HG03108 (cell line): ENCODE results near the gene GNG4.
A peak's percentile ranks its signal among the peaks of the same experiment; 100 is the strongest.
"Not testable (repeated sequence)": the region's sequence is repeated elsewhere in the genome, so short reads cannot be mapped to it uniquely, and the experiment has no call there.

Source experiments
- ATAC-seq: cut with Tn5 transposase; IDR thresholded peaks from one replicate; pipeline ENCODE4 v1.9.1; 2021; ENCODE audit warnings: moderate library complexity; ENCODE audit not compliant: unreplicated experiment

The GNG4 gene

DNA sequence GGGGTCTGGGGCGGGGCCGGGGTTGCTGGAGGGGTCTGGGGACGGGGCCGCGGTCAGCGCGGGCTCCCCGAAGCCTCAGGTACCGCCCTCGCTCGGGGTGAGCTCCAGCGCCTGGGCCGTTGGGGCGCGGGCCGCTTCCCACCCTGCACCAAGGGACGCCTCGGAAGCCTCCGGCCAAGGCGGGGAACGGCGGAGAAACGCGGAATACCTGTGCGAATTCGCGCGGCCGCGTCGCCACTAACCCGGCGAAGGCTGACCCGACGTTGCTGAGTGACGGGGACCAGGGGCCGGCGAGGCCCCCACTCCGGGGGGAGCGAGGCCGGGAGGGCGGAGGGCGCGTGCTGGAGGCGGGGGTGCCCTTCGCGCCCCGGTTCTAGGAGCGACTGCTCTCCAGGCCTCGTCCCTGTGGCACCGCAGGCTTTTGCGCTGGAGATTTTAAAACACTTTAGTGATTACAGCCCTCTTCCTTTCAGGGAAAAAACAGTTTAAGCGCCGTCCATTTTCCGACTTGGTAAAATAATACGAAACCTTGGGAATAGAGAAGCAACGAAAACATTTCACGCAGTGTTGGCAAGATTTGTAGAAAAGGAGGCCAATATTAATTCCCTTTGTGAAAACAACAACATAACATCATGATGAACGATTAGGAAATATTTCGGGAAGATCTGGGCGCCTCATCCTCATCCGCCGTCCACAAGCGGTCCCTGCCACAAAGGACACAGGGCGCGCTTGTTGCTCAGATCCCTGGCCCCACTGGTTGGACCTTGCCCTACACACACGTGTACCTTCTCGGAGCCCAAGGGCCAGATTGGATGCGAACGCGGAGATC is 971 bp upstream of the GNG4 start:
- ATAC-seq = no peak

DNA sequence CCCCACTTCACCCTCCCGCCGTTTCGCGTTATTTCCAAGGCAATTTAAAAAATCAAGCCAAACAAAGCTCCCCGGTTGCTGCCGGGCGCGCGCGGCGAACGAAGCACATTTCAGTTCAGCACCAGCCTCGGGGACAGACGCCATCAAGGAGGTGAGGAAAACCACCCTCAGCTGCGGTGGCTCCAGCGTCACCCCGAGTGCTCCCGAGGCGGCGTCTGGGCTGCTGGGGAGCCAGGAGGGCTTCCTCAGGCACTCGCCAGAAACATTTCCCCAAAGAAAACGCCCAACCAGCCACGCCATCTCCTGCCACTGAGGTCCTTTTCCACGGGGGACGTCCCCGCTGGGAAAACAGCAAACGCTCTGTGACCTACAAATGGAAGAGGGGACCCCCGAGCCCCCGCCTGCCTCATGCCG is 623 bp downstream of the GNG4 start:
- ATAC-seq = peak; percentile 55

DNA sequence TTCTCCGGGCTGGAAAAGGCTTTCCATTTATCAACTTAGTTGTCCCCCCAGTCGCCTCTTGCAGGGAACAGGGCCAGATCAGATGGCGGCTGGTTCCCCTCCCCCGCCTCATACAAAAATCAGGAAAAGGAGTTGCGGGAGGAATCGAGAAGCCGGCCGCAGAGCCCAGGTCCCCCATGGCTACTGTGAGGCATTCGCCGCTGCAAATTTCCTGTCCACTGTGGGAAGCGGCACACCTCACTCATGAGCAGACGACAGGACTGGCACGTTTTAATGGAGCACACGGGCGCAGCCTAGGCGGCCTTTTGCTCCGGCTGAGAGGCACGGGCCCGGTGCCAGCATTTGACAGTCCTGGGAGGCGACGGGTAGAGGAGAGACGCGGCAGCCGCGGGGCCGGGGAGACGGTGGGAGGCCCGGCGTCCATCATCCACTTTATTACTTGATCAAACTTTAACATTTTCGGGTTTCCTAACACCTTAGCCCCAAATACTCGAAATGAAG is 1.1 kb downstream of the GNG4 start:
- ATAC-seq = no peak

DNA sequence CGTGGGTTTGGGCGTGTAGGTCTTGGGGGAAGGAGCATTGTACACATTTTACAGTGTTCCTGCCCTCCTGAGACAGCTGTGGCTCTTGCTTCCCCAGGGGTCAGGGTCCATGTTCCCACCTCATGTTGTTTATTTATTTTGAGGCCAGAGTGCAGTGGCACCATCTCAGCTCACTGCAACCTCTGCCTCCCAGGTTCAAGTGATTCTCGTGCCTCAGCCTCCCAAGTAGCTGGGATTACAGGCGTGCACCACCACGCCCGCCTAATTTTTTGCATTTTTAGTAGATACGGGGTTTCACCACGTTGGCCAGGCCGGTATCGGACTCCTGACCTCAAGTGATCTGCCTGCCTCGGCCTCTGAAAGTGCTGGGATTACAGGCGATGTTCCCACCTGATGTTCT is 2.0 kb downstream of the GNG4 start:
- not testable (repeated sequence) for ATAC-seq

DNA sequence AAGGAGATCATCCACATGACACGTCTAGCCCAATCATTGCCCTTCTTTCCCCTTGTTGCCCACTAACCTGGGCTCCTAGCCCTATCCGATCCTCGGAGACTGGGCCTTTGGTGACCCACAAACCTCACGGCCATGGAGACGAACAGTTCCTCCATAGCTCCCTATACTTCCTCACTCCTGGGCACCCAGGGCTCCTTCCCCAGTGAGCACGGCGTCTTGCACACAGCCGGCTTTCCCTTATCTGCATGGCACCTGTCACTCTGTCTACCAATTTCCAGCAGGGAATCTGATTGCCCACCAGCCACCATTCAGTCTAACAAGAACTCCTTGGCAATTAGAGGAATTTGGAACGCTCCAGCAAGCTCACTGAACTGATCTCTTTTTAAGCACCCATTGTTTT is 3.1 kb downstream of the GNG4 start:
- no peak for ATAC-seq

DNA sequence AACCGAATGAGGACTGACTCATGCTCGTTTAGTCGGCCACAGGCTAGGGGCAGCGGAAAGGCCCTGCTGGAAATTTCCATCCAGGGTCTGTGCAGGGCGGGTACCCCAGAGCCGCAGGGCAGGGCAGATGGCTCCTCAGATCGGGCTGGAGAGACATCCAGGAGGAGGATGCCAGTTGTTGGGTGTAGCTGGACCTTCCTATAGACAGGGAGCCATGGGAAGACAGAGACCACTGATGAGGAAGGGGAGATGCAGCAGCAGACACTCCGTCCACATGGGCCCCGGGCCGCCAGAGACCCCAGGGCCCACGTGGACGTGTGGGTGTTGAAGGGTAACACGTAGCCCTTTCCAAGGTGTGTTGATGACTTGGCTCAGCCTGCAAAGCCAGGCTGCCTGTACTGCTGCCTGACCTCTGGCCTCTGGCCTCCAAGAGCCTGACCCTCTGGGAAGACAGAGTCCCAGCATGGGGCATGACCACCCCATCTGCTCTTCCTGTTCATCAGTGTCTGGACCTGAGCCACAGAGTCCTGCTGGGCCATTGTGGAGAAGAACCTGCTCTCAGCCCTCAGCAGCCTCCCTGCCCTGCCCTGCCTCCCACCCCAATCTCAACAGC is 4.8 kb downstream of the GNG4 start:
- ATAC-seq = no peak

DNA sequence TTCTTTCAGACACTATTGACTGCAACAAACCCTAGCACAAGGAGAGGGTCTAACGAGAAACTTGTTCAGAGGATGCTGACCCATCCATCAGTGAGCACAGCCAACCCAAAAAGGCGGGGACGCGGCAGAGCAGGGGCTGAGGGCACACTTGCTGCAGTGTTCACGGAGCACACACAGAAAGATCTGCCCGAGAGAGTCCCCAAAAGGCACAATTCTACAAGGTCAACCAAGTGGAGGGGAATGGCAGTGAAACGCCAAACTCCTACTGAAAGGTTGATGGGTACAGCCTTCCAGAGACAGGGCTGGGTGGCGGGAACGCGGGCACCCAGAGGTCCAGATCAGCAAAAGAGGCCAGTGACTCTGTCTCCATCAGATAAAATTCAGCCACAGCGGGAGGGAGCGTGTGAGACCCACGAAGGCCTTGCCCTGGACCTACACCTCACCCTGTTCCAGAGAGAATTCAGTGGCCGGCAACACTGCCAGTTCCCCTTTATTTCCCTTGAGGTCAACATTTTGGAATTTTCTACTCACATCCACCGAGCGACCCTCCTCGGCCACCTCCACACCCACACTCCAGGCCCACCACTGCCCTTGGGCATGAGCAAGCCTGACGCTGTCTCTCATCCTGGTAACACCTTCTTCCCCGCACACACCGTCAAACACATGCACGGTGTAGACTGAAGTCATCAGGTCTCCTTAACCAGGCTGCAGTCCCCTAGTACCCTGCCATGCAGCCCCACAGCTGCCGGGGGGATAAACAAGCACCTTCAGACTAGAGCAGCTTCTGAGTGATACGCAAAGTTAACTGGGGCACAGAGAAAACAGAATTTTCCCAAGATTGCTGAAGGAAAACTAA is 5.5 kb downstream of the GNG4 start:
- no peak for ATAC-seq

DNA sequence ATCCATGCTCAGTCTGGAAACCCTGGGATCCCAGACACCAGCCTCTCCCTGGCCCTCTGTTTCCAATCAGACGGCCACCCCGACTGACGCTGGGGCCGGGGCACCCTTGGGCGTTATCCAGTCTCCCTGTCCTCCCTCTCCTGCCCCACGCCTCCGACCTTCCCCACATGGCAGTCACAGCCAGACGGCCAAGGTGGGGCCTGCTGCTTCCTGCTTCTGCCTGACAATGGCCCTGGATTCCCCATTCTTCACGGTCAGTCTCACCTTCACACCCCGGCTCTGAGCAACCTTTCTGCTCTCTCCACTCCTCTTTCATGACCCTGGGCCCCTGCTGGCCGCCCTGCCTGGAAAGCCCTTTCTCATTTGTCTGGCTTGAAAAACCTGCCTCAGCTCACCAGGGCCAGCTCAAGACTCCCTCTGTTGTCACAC is 6.6 kb downstream of the GNG4 start:
- no peak for ATAC-seq

DNA sequence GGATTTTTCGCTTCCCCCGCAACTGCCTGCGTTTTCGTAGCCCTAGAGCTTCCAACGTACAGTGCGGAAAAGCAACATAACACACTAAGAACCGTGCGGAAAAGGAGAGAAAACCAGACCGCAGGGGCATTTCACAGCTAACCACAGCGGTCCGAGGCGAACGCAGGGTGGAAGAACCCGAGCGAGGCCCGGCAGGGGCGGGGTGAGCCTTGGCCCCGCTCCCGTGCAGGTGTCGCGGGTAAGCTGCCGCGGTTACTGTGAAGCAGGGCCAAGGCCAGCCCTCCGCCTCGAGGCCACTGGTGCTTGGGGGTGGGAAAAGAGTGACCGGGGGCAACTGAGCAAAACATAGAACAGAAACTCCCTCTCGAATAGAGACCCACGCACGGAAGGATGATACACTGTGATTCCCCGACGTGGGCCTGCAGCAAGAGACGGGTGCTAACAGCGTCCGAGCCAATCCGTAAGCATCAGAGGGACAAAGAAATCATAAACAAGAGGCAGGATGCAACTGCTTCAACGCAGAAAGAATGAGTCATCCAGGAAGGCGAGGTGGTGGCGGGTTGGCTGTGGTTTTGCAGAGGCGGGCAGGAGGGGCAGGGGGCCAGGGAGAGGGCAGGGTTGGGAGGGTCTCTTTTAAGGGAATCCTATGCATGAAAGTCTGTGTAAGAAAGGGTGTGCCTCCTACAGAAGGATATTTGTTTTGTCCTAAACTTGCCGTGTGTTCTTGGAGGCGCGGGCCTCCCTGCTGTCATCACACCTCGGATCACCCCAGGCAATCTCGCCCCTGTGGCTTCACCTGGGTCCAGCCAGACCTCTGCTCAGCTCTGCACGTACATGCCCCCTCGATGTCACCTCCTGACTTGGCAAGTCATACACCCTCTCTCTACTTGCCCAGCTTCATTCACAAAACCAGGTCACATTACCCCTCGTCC is 7.3 kb downstream of the GNG4 start:
- ATAC-seq = peak; percentile 78

DNA sequence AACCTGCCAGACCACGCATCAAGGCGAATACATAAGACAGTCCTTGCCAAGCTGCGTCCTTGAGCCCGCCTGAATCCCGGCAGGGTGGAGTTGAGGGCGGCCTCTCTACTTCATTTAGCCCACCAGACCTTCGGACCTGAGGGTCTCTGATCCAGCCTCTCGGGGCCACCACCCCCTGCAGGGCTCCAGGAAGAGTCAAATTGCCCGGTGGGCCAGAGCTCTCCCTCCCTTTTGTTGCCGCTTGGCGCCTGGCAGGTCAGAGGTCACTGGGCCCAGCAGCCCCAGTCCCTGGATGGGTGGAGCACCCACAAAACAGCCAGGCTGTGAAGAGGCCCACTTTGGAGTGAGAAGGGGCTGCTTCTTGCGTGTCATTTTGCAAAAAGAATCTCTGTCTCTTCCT is 9.0 kb downstream of the GNG4 start:
- no peak for ATAC-seq

DNA sequence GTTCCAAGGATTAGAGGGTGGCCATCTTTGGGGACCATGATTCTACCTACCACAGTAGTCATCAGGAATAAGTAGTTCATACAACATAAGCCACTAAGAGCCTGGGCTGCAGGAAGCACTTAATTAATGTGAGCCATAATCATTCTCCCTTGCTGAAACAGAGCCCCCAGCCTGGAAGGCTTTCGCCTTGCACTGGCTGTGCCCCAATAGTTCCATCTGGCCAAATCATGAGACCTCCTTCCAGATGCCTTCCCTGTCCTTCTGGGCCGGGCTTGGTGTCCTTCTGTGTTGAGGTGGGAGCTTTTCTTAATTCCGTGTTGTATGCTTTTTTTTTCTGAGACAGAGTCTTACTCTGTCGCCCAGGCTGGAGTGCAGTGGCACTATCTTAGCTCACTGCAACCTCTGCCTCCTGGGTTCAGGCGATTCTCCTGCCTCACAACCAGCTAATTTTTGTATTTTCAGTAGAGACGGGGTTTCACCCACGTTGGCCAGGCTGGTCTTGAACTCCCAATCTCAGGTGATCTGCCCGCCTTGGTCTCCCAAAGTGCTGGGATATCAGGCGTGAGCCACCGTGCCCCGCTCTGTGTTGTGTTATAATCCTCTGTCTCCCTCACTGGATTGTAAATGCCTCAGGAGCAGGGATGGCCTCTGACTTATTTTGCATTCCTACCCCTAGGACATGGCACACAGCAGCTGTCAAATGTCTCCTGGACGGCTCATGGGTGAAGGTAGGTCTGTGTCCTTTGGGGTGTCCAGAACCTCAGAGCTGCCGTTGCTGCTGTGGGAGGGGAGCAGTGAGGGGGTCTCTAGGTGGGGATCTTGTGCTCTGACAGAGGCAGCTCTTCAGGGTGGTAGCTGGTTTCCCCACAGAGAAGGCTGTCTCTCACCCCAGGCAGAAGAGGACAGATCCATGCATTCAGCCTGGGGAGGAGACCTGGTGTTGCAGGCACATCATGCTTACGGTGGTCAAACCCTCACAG is 10.1 kb downstream of the GNG4 start:
- no peak for ATAC-seq

DNA sequence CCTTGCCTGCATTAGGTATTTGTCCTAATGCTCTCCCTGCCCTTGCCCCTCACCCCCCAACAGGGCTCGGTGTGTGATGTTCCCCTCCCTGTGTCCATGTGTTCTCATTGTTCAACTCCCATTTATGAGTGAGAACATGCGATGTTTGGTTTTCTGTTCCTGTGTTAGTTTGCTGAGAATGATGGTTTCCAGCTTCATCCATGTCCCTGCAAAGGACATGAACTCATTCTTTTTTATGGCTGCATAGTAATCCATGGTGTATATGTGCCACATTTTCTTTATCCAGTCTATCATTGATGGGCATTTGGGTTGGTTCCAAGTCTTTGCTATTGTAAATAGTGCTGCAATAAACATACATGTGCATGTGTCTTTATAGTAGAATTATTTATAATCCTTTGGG is 11.0 kb downstream of the GNG4 start:
- not testable (repeated sequence) for ATAC-seq

DNA sequence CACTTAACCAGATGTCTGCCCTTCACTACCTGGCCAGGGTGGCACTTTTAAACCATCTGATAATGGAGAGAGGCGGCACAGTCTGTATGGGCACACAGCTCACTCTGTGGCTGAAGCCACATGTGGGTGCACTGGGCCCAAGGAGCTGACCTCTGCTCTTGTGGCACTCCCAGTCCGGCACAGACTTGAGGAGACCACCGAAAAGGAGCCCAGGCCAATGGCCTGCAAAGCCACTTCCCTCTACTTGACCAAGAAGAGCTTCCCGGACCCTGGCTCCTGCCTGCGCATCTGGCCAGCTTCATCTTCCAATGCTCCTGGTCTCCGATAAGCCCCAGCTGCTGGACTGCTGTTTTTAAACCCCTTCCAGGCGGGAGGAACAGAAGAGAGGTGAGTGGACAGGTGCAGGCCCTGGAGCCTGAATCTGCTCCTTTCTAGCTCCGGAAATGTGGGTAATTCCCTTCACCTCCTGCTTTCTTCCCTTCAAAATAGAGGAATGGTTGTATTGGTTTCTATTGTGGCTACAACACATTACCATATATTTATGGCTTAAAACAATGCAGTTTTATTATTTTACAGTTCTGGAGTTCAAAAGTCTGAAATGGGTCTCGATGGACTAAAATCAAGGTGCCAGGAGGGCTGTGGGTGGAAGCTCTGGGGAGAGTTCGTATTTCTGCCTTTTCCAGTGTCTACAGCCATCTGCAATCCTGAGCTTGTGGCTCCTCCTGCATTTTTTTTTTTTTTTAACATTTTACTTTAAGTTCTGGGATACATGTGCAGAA is 11.6 kb downstream of the GNG4 start:
- no peak for ATAC-seq

DNA sequence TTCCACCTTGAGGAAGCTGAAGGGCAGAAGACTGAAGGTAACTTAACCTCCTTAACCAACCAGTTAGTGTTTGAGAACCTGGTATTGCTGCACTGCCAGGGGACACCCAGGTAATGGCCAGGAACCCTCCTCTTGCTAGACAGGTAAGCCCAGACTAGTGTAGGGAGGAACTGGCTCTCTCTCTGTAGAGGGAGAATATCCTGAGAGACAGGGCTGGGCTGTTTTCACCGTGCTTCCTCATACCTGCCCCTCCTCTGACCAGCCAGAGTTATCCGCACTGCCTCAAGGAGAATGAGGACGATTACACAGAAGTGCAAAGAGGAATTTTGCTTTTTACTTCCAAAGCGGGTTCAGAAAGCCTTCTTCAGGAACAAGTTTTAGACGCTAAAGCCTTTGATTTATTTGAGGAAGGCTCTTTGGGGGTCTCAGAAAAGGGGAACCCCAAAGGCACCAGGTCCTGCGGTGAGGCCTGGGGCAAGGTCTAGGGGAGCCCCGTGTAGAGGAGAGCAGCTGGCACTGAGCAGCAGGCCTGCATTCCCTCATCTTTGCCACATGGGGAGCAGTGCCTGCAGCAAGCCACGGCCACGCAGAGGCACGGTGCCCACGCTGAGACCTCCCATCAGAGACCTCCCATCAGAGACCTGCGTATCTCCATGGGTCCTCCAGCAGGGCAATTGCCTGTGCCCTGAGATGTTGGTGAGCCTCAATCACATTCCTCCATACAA is 13.5 kb downstream of the GNG4 start:
- ATAC-seq = no peak

DNA sequence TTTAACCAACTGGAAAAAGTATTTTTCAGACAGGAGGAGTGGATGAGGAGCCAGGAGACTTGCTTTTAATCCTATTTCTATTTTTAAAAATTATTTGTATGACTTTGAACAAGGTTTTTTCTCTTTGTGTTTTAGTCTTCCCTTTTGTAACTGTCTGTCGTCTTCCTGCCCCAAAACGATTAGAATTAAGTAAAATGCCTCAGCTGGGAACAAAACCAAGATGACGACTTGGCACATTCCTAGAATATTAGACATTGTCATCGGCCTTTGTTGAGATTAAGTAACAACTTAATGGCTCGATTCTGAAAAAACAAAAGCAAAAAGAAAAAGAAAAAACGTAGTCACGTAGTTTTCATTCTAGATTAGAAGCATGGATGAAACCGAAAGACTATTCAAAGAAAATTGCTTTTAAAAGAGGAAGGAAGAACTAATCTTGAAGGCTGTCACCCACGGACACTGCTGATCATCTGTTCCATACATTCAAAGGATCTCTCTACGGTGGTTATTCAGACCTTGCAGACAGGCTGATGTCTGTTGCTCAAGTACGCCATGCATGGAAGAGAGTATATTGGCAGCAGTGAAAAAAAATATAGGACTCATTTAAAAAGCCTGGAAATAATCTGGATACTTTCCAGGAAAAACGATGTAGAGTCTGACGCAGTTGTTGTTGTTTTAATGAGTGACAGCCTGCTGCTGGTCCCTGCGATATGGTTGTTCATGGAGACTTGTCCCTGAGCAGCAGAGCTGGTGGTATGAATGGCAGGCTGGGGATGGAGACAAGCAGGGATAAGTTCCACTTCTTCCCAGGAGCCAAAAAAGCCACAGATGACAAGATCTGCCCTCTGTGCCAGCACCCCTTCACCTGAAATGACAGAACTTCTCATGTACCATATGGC is 16.8 kb downstream of the GNG4 start:
- no peak for ATAC-seq

DNA sequence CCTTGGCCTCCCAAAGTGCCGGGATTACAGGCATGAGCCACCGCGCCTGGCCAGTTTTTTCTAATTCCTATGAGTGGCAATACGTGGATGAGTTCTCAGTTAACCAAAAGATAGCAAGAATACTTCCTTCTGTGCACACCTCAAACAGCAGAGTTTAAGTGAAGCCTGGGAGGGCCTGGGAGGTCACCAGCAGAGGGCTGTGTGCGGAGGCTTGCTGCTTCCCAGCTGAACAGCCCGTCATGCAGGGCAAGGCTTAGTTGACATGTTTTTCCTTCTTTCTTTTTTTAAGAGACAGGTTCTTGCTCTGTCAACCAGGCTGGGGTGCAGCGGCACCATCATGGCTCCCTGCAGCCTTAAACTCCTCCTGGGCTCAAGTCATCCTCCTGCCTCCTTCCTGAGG is 17.8 kb downstream of the GNG4 start:
- ATAC-seq = no peak
